Measurements from ENCODE around the gene PAPLN. TPM values are rescaled to one million over a fixed set of nuclear protein-coding genes. Genes with fewer than 3 reads are reported as not detected.

Gene PAPLN
- total RNA-seq, 4 donors from 2014 or later, result 3.0 to 15.7 (median 11.0) TPM

GRCh38 chr14:73258076-73258475 is 20.8 kb downstream of the PAPLN start:
- Histone ChIP-seq H3K36me3 (no peaks in the 10 kb centered on the region), H3K4me1 (no peaks in the 10 kb centered on the region), H3K9me3 (no peaks in the 10 kb centered on the region), H3K27me3 (no peaks in the 10 kb centered on the region), H3K27ac (no peak overlapping the region), H3K4me3 (no peak overlapping the region)
- TF ChIP-seq CTCF (IDR thresholded peaks at IDR 0.05), result no peak
- no peak for TF ChIP-seq POLR2A (IDR thresholded peaks at IDR 0.05)
- TF ChIP-seq POLR2AphosphoS5 (IDR thresholded peaks at IDR 0.05), result no peak
- TF ChIP-seq EP300 (IDR thresholded peaks at IDR 0.05; ENCODE audit: low read depth), result no peak
- no peak for DNase-seq
- WGBS, 2 donors (ENCODE audit: low coverage in 1 of 2), result 69 to 74% methylated on average over 4 of the region's 4 CpGs
- in situ Hi-C loops (cut with MboI; ENCODE audit: low pct_ligation_motif_present in 1 of 4, low pct_unique_long_range_greater_than_20kb in 1 of 4, low sequenced_read_pairs in 3 of 4), result no loop called here
- intact Hi-C loops (cut with DNase I; ENCODE audit: low total_unique reads), result no loop called here

- Histone ChIP-seq H3K4me1 (no peaks in the 10 kb centered on the region), H3K4me3 (no peak overlapping the region), H3K27me3 (no peaks in the 10 kb centered on the region), H3K36me3 (no peaks in the 10 kb centered on the region), H3K9me3 (no peaks in the 10 kb centered on the region), H3K27ac (no peak overlapping the region)
- intact Hi-C loops (cut with DNase I; ENCODE audit: low total_unique reads), result no loop called here
- in situ Hi-C loops (cut with MboI; ENCODE audit: low pct_ligation_motif_present in 1 of 4, low pct_unique_long_range_greater_than_20kb in 1 of 4, low sequenced_read_pairs in 3 of 4), result no loop called here
- TF ChIP-seq POLR2AphosphoS5 (IDR thresholded peaks at IDR 0.05), result no peak
- TF ChIP-seq EP300 (IDR thresholded peaks at IDR 0.05; ENCODE audit: low read depth), result no peak
- TF ChIP-seq POLR2A (IDR thresholded peaks at IDR 0.05), result no peak
- no peak for TF ChIP-seq CTCF (IDR thresholded peaks at IDR 0.05)
- WGBS, 2 donors (ENCODE audit: low coverage in 1 of 2), result 78 to 82% methylated on average over 4 to 16 of the region's 20 CpGs
- DNase-seq, result no peak
Observed at GRCh38 chr14:73258845-73259611, 21.7 kb downstream of the PAPLN start.

GRCh38 chr14:73259837-73260236 is 22.5 kb downstream of the PAPLN start:
- 67 to 76% methylated on average over 1 to 9 of the region's 9 CpGs for WGBS, 2 donors (ENCODE audit: low coverage in 1 of 2)
- H3K27ac ChIP-seq, result no peak overlapping the region
- in situ Hi-C loops (cut with MboI; ENCODE audit: low pct_ligation_motif_present in 1 of 4, low pct_unique_long_range_greater_than_20kb in 1 of 4, low sequenced_read_pairs in 3 of 4), result no loop called here
- no peaks in the 10 kb centered on the region for H3K36me3 ChIP-seq
- no peaks in the 10 kb centered on the region for H3K4me1 ChIP-seq
- no peak for DNase-seq
- no peaks in the 10 kb centered on the region for H3K9me3 ChIP-seq
- intact Hi-C loops (cut with DNase I; ENCODE audit: low total_unique reads), result no loop called here
- no peak overlapping the region for H3K4me3 ChIP-seq
- no peaks in the 10 kb centered on the region for H3K27me3 ChIP-seq
- TF ChIP-seq CTCF (IDR thresholded peaks at IDR 0.05) (no peak), POLR2A (IDR thresholded peaks at IDR 0.05) (no peak), POLR2AphosphoS5 (IDR thresholded peaks at IDR 0.05) (no peak), EP300 (IDR thresholded peaks at IDR 0.05; ENCODE audit: low read depth) (no peak)

GRCh38 chr14:73260574-73260973 is 23.3 kb downstream of the PAPLN start:
- in situ Hi-C loops (cut with MboI; ENCODE audit: low pct_ligation_motif_present in 1 of 4, low pct_unique_long_range_greater_than_20kb in 1 of 4, low sequenced_read_pairs in 3 of 4), result no loop called here
- Histone ChIP-seq H3K9me3 (no peaks in the 10 kb centered on the region), H3K27me3 (no peaks in the 10 kb centered on the region), H3K4me1 (no peaks in the 10 kb centered on the region), H3K4me3 (no peak overlapping the region), H3K36me3 (no peaks in the 10 kb centered on the region), H3K27ac (no peak overlapping the region)
- 79% methylated on average over 11 of the region's 11 CpGs; no CpG with 5 or more reads in 1 of the 2 donors for WGBS, 2 donors (ENCODE audit: low coverage in 1 of 2)
- intact Hi-C loops (cut with DNase I; ENCODE audit: low total_unique reads), result no loop called here
- DNase-seq, result no peak
- TF ChIP-seq CTCF (IDR thresholded peaks at IDR 0.05) (no peak), EP300 (IDR thresholded peaks at IDR 0.05; ENCODE audit: low read depth) (no peak)
